IMR-90 (cell line): ENCODE data around the gene SRPRB. TPM values are rescaled to one million over a fixed set of nuclear protein-coding genes. Genes with fewer than 3 reads are reported as not detected.

ENCODE experiments used
- ATAC-seq: fragments of 200-7000 bp; cut with Tn5 transposase; 2 replicates; pipeline ENCODE4 v1.9.1; 2020; ENCODE audit warnings: low read depth, mild to moderate bottlenecking, moderate library complexity
- BruUV-seq: library from RNA; stranded (reverse); fragments of 400-500 nt; replicated peaks from 2 replicates; lab custom pipeline; 2021; lab: Mats Ljungman, UMichigan
- CTCF ChIA-PET: fragments of 300-600 bp; formaldehyde crosslinking; extraction: SDS; loops from one replicate; lab custom pipeline; 2021; ENCODE audit warnings: antibody characterized with exemption; lab: Yijun Ruan, JAX
- POLR2A ChIA-PET: fragments of 300-600 bp; sonication (Branson Sonifier 250); formaldehyde crosslinking; loops from one replicate; lab custom pipeline; 2022; ENCODE audit warnings: antibody characterized with exemption; ENCODE audit not compliant: unreplicated experiment; lab: Charles Lee
- DNase-seq: peaks from one replicate; pipeline ENCODE4 v3.0.0; 2013
- H2AFZ ChIP-seq: replicated peaks from 2 replicates; pipeline ENCODE3; 2013; ENCODE audit warnings: low read length, mild to moderate bottlenecking; ENCODE audit not compliant: poor library complexity
- H2AK5ac ChIP-seq: 2 replicates; pipeline ENCODE4 v1.6.1; 2013; ENCODE audit warnings: low read depth, low read length, inconsistent platforms
- H2AK9ac ChIP-seq: replicated peaks from 2 replicates; pipeline ENCODE3; 2013; ENCODE audit warnings: mild to moderate bottlenecking, low read depth, low read length, moderate library complexity; ENCODE audit not compliant: poor library complexity
- H2BK120ac ChIP-seq: 2 replicates; pipeline ENCODE4 v1.6.1; 2013; ENCODE audit warnings: low read depth, low read length, inconsistent platforms
- H2BK15ac ChIP-seq: 3 replicates; pipeline ENCODE4 v1.6.1; 2013; ENCODE audit warnings: low read depth, low read length, inconsistent platforms
- H2BK20ac ChIP-seq: 2 replicates; pipeline ENCODE4 v1.6.1; 2013; ENCODE audit warnings: low read depth, mild to moderate bottlenecking, inconsistent platforms, low read length, moderate library complexity
- H2BK5ac ChIP-seq: 2 replicates; pipeline ENCODE4 v1.6.1; 2013; ENCODE audit warnings: mild to moderate bottlenecking, low read depth, low read length, inconsistent platforms; ENCODE audit not compliant: poor library complexity, severe bottlenecking
- H3K14ac ChIP-seq: replicated peaks from 2 replicates; pipeline ENCODE4 v1.6.1; 2013; ENCODE audit warnings: low read depth, low read length, inconsistent platforms
- H3K18ac ChIP-seq: 2 replicates; pipeline ENCODE4 v1.6.1; 2013; ENCODE audit warnings: low read depth, low read length, control low read depth
- H3K23ac ChIP-seq: 2 replicates; pipeline ENCODE4 v1.6.1; 2013; ENCODE audit warnings: low read depth, low read length, inconsistent platforms
- H3K27ac ChIP-seq: 2 replicates; pipeline ENCODE4 v1.5.1; 2013; ENCODE audit warnings: mild to moderate bottlenecking, control low read depth, low read length; ENCODE audit not compliant: insufficient read depth
- H3K27me3 ChIP-seq: 2 replicates; pipeline ENCODE4 v1.6.1; 2013; ENCODE audit warnings: low read length; ENCODE audit not compliant: control insufficient read depth, insufficient read depth
- H3K36me3 ChIP-seq: 2 replicates; pipeline ENCODE4 v1.6.1; 2013; ENCODE audit warnings: low read length, mixed read lengths; ENCODE audit not compliant: control insufficient read depth, insufficient read depth
- H3K4ac ChIP-seq: 2 replicates; pipeline ENCODE4 v1.6.1; 2013; ENCODE audit warnings: low read depth, low read length, inconsistent platforms
- H3K4me1 ChIP-seq: 2 replicates; pipeline ENCODE4 v1.6.1; 2013; ENCODE audit warnings: low read length, mixed read lengths; ENCODE audit not compliant: control insufficient read depth, insufficient read depth
- H3K4me2 ChIP-seq: 2 replicates; pipeline ENCODE4 v1.6.1; 2013; ENCODE audit warnings: low read depth, mild to moderate bottlenecking, control low read depth, low read length, moderate library complexity
- H3K4me3 ChIP-seq: 2 replicates; pipeline ENCODE4 v1.5.1; 2013; ENCODE audit warnings: low read depth, mild to moderate bottlenecking, control low read depth, low read length, moderate library complexity; ENCODE audit not compliant: insufficient read depth
- H3K56ac ChIP-seq: 2 replicates; pipeline ENCODE4 v1.6.1; 2013; ENCODE audit warnings: low read length, inconsistent platforms; ENCODE audit not compliant: insufficient read depth; ENCODE audit errors: extremely low read depth
- H3K79me1 ChIP-seq, 2 experiments: 2 replicates each; pipeline ENCODE4 v1.6.1; 2013; ENCODE audit warnings: low read length in 2 of 2, inconsistent platforms in 1 of 2, low read depth in 1 of 2
- H3K9ac ChIP-seq: 2 replicates; pipeline ENCODE4 v1.6.1; 2013; ENCODE audit warnings: low read depth, low read length, control low read depth
- H3K9me1 ChIP-seq: 2 replicates; pipeline ENCODE4 v1.6.1; 2013; ENCODE audit warnings: low read length, inconsistent platforms; ENCODE audit not compliant: insufficient read depth
- H3K9me3 ChIP-seq: 2 replicates; pipeline ENCODE4 v1.6.1; 2013; ENCODE audit warnings: low read length; ENCODE audit not compliant: control insufficient read depth, insufficient read depth
- H4K20me1 ChIP-seq: 2 replicates; pipeline ENCODE4 v1.6.1; 2013; ENCODE audit warnings: low read length, inconsistent platforms; ENCODE audit not compliant: insufficient read depth
- H4K5ac ChIP-seq: 2 replicates; pipeline ENCODE4 v1.6.1; 2013; ENCODE audit warnings: mild to moderate bottlenecking, low read depth, low read length, control low read depth
- H4K8ac ChIP-seq, 2 experiments: 2 replicates each; pipeline ENCODE4 v1.6.1; 2013; ENCODE audit warnings: low read depth in 2 of 2, low read length in 2 of 2, control low read depth in 1 of 2, inconsistent platforms in 1 of 2
- H4K91ac ChIP-seq: 2 replicates; pipeline ENCODE4 v1.6.1; 2013; ENCODE audit warnings: low read depth, low read length, inconsistent platforms; ENCODE audit not compliant: insufficient read depth
- CHD1 ChIP-seq: IDR thresholded peaks from 2 replicates; pipeline ENCODE4 v1.6.1; 2012; ENCODE audit warnings: low read depth, low read length, improper control_type of control experiment
- CTCF ChIP-seq: conservative IDR thresholded peaks from 2 replicates; pipeline ENCODE4 v1.5.1; 2012; ENCODE audit warnings: mild to moderate bottlenecking, low read depth, low read length, improper control_type of control experiment
- FOS ChIP-seq: fragments of 150-350 bp; IDR thresholded peaks from 2 replicates; pipeline ENCODE4 v1.6.1; 2016; ENCODE audit warnings: low read depth, low read length
- MAFK ChIP-seq: IDR thresholded peaks from 2 replicates; pipeline ENCODE4 v1.6.1; 2012; ENCODE audit warnings: low read depth, low read length, improper control_type of control experiment
- MXI1 ChIP-seq: IDR thresholded peaks from 2 replicates; pipeline ENCODE4 v1.6.1; 2012; ENCODE audit warnings: low read depth, mild to moderate bottlenecking, low read length, moderate library complexity, borderline replicate concordance
- RAD21 ChIP-seq: IDR thresholded peaks from 2 replicates; pipeline ENCODE4 v1.6.1; 2012; ENCODE audit warnings: low read length, improper control_type of control experiment
- RFX5 ChIP-seq: IDR thresholded peaks from 2 replicates; pipeline ENCODE4 v1.8.0; 2012; ENCODE audit warnings: low read depth, mild to moderate bottlenecking, low read length, moderate library complexity
- SMC3 ChIP-seq: fragments of 150-350 bp; IDR thresholded peaks from 2 replicates; pipeline ENCODE4 v1.6.1; 2016; ENCODE audit warnings: low read depth, mild to moderate bottlenecking, antibody characterized with exemption, low read length, moderate library complexity
- USF2 ChIP-seq: fragments of 150-350 bp; IDR thresholded peaks from 2 replicates; pipeline ENCODE4 v1.6.1; 2017; ENCODE audit warnings: mild to moderate bottlenecking, antibody characterized with exemption, low read length, low read depth
- WGBS, 2 experiments: methylation state at CpG; one replicate each; pipeline versions ENCODE4 v1.1.5 to v1.1.7; 2013; ENCODE audit warnings: missing lambda C conversion rate in 2 of 2; ENCODE audit not compliant: insufficient read length in 1 of 2; ENCODE audit errors: extremely low coverage in 2 of 2; 5-methylcytosine and 5-hydroxymethylcytosine counted together
- dilution Hi-C: fragments of 300-500 bp; cut with HindIII; formaldehyde crosslinking; loops from one replicate; pipeline ENCODE4 v1.14.3; 2018; ENCODE audit warnings: low sequenced_read_pairs; ENCODE audit not compliant: unreplicated experiment
- in situ Hi-C: fragments of 300-500 bp; cut with MboI; formaldehyde crosslinking; loops from 3 replicates; pipeline ENCODE4 v1.14.3; 2019; ENCODE audit warnings: low sequenced_read_pairs, inconsistent platforms, mixed read lengths
- intact Hi-C: fragments of 100-400 bp; cut with micrococcal nuclease; formaldehyde crosslinking; loops from 2 replicates; pipeline ENCODE4 v1.10.0; 2022
- polyA plus RNA-seq, 3 experiments: library from polyadenylated mRNA; depleted of rRNA; stranded (reverse); fragments of >200 nt; gene quantifications; 2 replicates each; pipeline ENCODE4 v1.2.3, GENCODE V29; 2012; ENCODE audit warnings: low replicate concordance in 1 of 3
- total RNA-seq: library from RNA; depleted of rRNA; stranded (reverse); fragments of >200 nt; gene quantifications from 2 replicates; pipeline ENCODE4 v1.2.3, GENCODE V29; 2012

Gene SRPRB
- total and polyA plus RNA-seq, 2 of the 4 experiments (the other 2 are of a cell fraction) = 28.8 to 131 TPM

- no peak for TF ChIP-seq USF2
- no peak for TF ChIP-seq FOS
- TF ChIP-seq SMC3 = no peak
Measured at GRCh38 chr3:133762539-133762938, 43.1 kb upstream of the SRPRB start (continued).

GRCh38 chr3:133763797-133764683, 41.6 kb upstream of the SRPRB start:
- H3K9me1 ChIP-seq = no peaks in the 10 kb centered on the region
- H3K4me1 ChIP-seq = no peaks in the 10 kb centered on the region
- 67% methylated on average over 1 of the region's 6 CpGs; no CpG with 5 or more reads in 1 of the 2 experiments for WGBS, 2 experiments
- no peak overlapping the region for H3K23ac ChIP-seq
- intact Hi-C loops = no loop called here
- no peaks in the 10 kb centered on the region for H3K79me1 ChIP-seq
- H3K56ac ChIP-seq = no peak overlapping the region
- no peak overlapping the region for H3K14ac ChIP-seq
- POLR2A ChIA-PET = no interaction called here
- ATAC-seq (no peak), DNase-seq (no peak)
- H2BK120ac ChIP-seq = no peak overlapping the region
- H3K36me3 ChIP-seq = no peaks in the 10 kb centered on the region
- in situ Hi-C loops = no loop called here
- H2AFZ ChIP-seq = no peak overlapping the region
- no TSS peak for BruUV-seq
- dilution Hi-C loops = no loop called here
- H3K27ac ChIP-seq = no peak overlapping the region
- no peak overlapping the region for H3K4me2 ChIP-seq
- no peak overlapping the region for H2AK9ac ChIP-seq
- no peak overlapping the region for H3K4ac ChIP-seq
- H3K9me3 ChIP-seq = no peaks in the 10 kb centered on the region
- no peak overlapping the region for H2BK15ac ChIP-seq
- TF ChIP-seq CHD1 (no peak), MAFK (no peak), FOS (no peak), RFX5 (no peak), MXI1 (no peak), RAD21 (no peak), CTCF (no peak), USF2 (no peak)
- no peak overlapping the region for H3K18ac ChIP-seq
- H2AK5ac ChIP-seq = no peak overlapping the region
- H3K9ac ChIP-seq = no peak overlapping the region
- H4K20me1 ChIP-seq = no peaks in the 10 kb centered on the region; the same call in 1 of the 2 replicates
- no peak overlapping the region for H4K91ac ChIP-seq
- no peak overlapping the region for H2BK20ac ChIP-seq
- CTCF ChIA-PET = interaction anchor here (0.5 kb wide), 1 partner anchor 742 kb away, joined by 4 read pairs; no protein-coding TSS in a partner anchor
- H3K4me3 ChIP-seq = no peak overlapping the region
- H3K27me3 ChIP-seq = peaks cover 13% of the 10 kb centered on the region
- H4K8ac ChIP-seq = no peak overlapping the region
- H2BK5ac ChIP-seq = no peak overlapping the region
- H4K5ac ChIP-seq = no peak overlapping the region
